Esophagus squamous epithelium (tissue), 5 donors: Measurements from ENCODE around the gene RAP2C. TPM values are rescaled to one million over a fixed set of nuclear protein-coding genes. Genes with fewer than 3 reads are reported as not detected.

Experiments used
- DNase-seq: peaks from one replicate; lab custom pipeline; 2025; lab: John Stamatoyannopoulos, UW
- H3K27ac ChIP-seq, 4 donors: fragments of 200-600 bp; sonication (generic); one replicate each; pipeline ENCODE4 v1.5.1; 2016 to 2019; ENCODE audit warnings: mild to moderate bottlenecking in 1 of 4
- H3K27me3 ChIP-seq, 4 donors: fragments of 200-600 bp; sonication (generic); 1 replicate in 3 of 4; 2 replicates in 1 of 4; pipeline versions ENCODE4 v1.5.1 to v1.6.0; 2017 to 2021; ENCODE audit warnings: antibody characterized with exemption in 1 of 4
- H3K36me3 ChIP-seq, 3 donors: fragments of 200-600 bp; sonication (generic); one replicate each; pipeline ENCODE4 v1.5.1; 2016 to 2019
- H3K4me1 ChIP-seq, 3 donors: fragments of 200-600 bp; sonication (generic); one replicate each; pipeline ENCODE4 v1.5.1; 2017 to 2019
- H3K4me3 ChIP-seq, 4 donors: fragments of 200-600 bp; sonication (generic); 1 replicate in 3 of 4; 2 replicates in 1 of 4; pipeline ENCODE4 v1.5.1; 2016 to 2019; ENCODE audit warnings: mild to moderate bottlenecking in 2 of 4, moderate library complexity in 1 of 4
- H3K9me3 ChIP-seq, 3 donors: fragments of 200-600 bp; sonication (generic); one replicate each; pipeline ENCODE4 v1.5.1; 2016 to 2019
- POLR2A ChIP-seq, 4 donors: fragments of 450-650 bp; IDR thresholded peaks; one replicate each; pipeline ENCODE4 v1.6.1; 2017; ENCODE audit warnings: antibody characterized with exemption in 4 of 4, mild to moderate bottlenecking in 4 of 4, moderate library complexity in 3 of 4
- WGBS, 2 donors: methylation state at CpG; one replicate each; pipeline ENCODE4 v1.1.5; 2018; 5-methylcytosine and 5-hydroxymethylcytosine counted together
- intact Hi-C: fragments of 100-400 bp; cut with DNase I; formaldehyde crosslinking; loops from one replicate; pipeline ENCODE4 v1.15.0; 2022
- total RNA-seq, 4 donors: library from RNA; depleted of rRNA; stranded (reverse); fragments of >200 nt; gene quantifications; one replicate each; pipeline ENCODE4 v1.1.0, GENCODE V29; 2016
- TF ChIP-seq, protein P1 (sequence below), 6 experiments: fragments of 450-650 bp in 4 of 6; fragments of 200-600 bp in 2 of 6; sonication (generic) in 2 of 6; IDR thresholded peaks; one replicate each; pipeline ENCODE4 v1.5.1; 2016 to 2019; ENCODE audit warnings: antibody characterized with exemption in 6 of 6, mild to moderate bottlenecking in 4 of 6, moderate library complexity in 4 of 6
- donor health status: DM: yes; HTN: yes; CAD: no.

RAP2C gene
- total RNA-seq, 4 donors from 2014 or later, result 13.8 to 25.0 (median 19.9) TPM

DNA sequence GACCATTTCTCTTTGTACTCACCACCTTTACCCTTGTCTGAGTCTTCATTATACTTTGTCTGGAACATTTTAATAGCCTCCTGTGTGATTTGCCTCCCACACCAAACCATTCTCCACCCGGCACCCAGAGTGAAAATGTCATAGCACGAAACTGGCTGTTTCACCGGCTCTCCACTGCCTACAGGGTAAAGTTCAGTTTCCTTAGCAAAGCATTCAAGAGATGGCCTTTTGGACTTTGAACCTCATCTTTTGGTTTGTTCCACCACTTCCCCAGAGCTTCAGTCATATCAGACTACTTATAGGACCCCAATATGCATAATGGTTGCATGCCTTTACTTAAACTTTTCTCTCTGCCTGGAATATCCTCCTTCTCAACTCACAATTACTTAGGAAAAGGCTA is 38.3 kb downstream of the RAP2C start:
- 69 to 80% methylated on average over 3 of the region's 3 CpGs for WGBS, 2 donors
- TF ChIP-seq, protein P1, sequence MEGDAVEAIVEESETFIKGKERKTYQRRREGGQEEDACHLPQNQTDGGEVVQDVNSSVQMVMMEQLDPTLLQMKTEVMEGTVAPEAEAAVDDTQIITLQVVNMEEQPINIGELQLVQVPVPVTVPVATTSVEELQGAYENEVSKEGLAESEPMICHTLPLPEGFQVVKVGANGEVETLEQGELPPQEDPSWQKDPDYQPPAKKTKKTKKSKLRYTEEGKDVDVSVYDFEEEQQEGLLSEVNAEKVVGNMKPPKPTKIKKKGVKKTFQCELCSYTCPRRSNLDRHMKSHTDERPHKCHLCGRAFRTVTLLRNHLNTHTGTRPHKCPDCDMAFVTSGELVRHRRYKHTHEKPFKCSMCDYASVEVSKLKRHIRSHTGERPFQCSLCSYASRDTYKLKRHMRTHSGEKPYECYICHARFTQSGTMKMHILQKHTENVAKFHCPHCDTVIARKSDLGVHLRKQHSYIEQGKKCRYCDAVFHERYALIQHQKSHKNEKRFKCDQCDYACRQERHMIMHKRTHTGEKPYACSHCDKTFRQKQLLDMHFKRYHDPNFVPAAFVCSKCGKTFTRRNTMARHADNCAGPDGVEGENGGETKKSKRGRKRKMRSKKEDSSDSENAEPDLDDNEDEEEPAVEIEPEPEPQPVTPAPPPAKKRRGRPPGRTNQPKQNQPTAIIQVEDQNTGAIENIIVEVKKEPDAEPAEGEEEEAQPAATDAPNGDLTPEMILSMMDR (IDR thresholded peaks at IDR 0.05), result no peak
- TF ChIP-seq POLR2A (IDR thresholded peaks at IDR 0.05), result no peak
- Histone ChIP-seq H3K27me3 (no peaks in the 10 kb centered on the region), H3K27ac (no peak overlapping the region), H3K9me3 (no peaks in the 10 kb centered on the region), H3K4me1 (peaks cover 0 to 13% (median 0%) of the 10 kb centered on the region in 3 donors), H3K4me3 (no peak overlapping the region), H3K36me3 (no peaks in the 10 kb centered on the region)
- no peak for DNase-seq
- intact Hi-C loops, result no loop called here

DNA sequence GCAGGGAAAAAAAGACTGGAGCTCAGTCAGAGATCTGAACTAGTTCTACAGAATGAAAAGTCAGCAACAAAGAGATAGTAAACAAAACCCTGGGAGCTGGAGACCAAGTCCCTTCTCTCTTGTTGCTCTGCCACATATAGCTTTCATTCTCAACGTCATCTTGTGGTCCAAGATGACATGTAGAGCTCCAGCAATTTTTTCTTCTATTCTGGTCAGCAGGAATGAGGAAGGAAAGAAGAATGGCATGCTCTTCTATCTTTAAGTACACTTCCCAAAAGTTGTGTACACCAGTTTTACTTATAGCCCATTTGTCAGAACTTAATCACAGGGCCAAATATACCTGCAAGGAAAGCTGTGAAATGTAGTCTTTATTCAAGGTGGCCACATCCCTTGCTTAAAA is 45.6 kb downstream of the RAP2C start:
- WGBS, 2 donors, result 29 to 83% methylated on average over 1 of the region's 1 CpG
- intact Hi-C loops, result no loop called here

DNA sequence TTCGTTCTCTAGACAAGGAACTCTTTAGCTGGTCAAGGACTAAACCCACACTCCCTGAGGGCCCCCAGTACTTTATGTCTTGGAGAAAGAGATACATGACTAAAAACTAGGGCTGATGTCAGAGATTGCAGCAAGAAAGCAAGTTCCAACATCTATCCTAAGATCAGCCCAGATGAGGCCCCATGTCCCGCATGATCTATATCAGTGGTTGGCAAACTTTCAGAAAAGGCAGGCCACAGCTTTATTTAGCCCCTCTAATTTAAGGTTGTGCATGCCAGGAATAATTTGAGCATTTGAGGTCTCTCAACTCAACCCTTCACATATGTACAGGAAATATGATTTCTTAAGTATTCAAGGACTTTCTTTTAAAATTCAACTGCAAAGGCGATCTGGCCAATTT is 47.4 kb downstream of the RAP2C start:
- DNase-seq, result no peak
- TF ChIP-seq, protein P1 (IDR thresholded peaks at IDR 0.05), result no peak
- TF ChIP-seq POLR2A (IDR thresholded peaks at IDR 0.05), result no peak
- 68 to 76% methylated on average over 2 to 3 of the region's 3 CpGs for WGBS, 2 donors

More for the DNA sequence above, 45.6 kb downstream of the RAP2C start:
- no peak for TF ChIP-seq POLR2A (IDR thresholded peaks at IDR 0.05)
- TF ChIP-seq, protein P1 (IDR thresholded peaks at IDR 0.05), result no peak
- Histone ChIP-seq H3K4me1 (no peaks in the 10 kb centered on the region), H3K4me3 (no peak overlapping the region), H3K36me3 (no peaks in the 10 kb centered on the region), H3K27me3 (no peaks in the 10 kb centered on the region), H3K27ac (no peak overlapping the region), H3K9me3 (no peaks in the 10 kb centered on the region)
- no peak for DNase-seq

DNA sequence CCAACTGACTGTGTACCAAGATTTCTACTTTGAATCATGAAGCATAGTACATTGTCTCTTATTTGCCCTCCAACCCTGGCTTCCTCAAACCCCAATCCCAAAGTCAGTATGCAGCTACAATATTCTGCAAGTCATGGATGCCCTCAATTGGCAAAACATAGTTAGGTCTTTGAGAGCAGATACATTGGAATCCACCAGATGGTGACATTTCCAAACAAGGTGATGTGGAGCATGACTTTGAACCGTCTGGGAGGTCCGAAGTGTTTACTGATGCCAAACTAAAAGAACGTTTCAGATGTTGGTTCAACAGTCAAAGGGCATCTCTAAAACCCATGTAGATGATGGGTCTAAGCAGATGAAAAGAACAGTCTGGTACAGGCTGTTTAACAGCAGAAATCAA is 47.8 kb downstream of the RAP2C start:
- Histone ChIP-seq H3K4me3 (no peak overlapping the region), H3K27me3 (no peaks in the 10 kb centered on the region), H3K36me3 (no peaks in the 10 kb centered on the region), H3K27ac (no peak overlapping the region), H3K9me3 (no peaks in the 10 kb centered on the region), H3K4me1 (no peaks in the 10 kb centered on the region)
- intact Hi-C loops, result no loop called here
- DNase-seq, result no peak
- WGBS, 2 donors, result 72 to 73% methylated on average over 3 of the region's 3 CpGs
- TF ChIP-seq, protein P1 (IDR thresholded peaks at IDR 0.05), result no peak
- no peak for TF ChIP-seq POLR2A (IDR thresholded peaks at IDR 0.05)

More for the DNA sequence above, 47.4 kb downstream of the RAP2C start:
- H3K4me1 ChIP-seq, result no peaks in the 10 kb centered on the region
- no peak overlapping the region for H3K27ac ChIP-seq
- no peaks in the 10 kb centered on the region for H3K9me3 ChIP-seq
- no peaks in the 10 kb centered on the region for H3K36me3 ChIP-seq
- intact Hi-C loops, result no loop called here
- no peaks in the 10 kb centered on the region for H3K27me3 ChIP-seq
- no peak overlapping the region for H3K4me3 ChIP-seq

DNA sequence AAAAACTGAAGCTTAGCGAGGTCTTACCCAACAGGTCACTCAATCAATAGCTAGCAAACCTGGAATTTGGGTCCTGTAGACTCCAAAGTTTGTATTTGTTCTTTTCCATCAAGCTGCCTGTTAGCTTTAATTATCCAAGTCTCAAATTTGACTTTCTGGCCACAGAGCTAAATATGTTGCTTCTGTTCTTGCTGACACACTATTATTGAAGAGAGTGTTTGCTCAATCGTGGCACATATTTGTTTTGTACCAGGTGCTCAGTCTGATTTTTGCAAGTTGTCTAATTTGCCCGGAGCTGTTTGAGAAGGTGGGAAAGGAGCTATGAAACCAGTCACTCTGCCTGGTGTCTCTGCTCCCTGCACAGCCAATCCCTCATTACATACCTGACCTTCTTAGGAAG is 49.7 kb downstream of the RAP2C start:
- no peaks in the 10 kb centered on the region for H3K9me3 ChIP-seq
- no peaks in the 10 kb centered on the region for H3K36me3 ChIP-seq
- no peak overlapping the region for H3K27ac ChIP-seq
- intact Hi-C loops, result no loop called here
- H3K4me3 ChIP-seq, result no peak overlapping the region
- H3K4me1 ChIP-seq, result no peaks in the 10 kb centered on the region
- DNase-seq, result no peak
- TF ChIP-seq POLR2A (IDR thresholded peaks at IDR 0.05), result no peak
- TF ChIP-seq, protein P1 (IDR thresholded peaks at IDR 0.05), result no peak
- 46 to 61% methylated on average over 3 of the region's 3 CpGs for WGBS, 2 donors
- H3K27me3 ChIP-seq, result no peaks in the 10 kb centered on the region
